NOMO-1 (cell line): ENCODE measurements around the gene FAM163B.
"Not testable (repeated sequence)": the region's sequence is repeated elsewhere in the genome, so short reads cannot be mapped to it uniquely, and the experiment has no call there.

Experiments used
- DNase-seq, 2 experiments: peaks; one replicate each; lab custom pipeline; 2025; ENCODE audit not compliant: unreplicated experiment in 2 of 2; lab: John Stamatoyannopoulos, UW

FAM163B gene

GRCh38 chr9:133640580-133641395, 31.6 kb upstream of the FAM163B start:
- DNase-seq, result no peak

- DNase-seq, result no peak
Observed at GRCh38 chr9:133640160-133640559, 31.0 kb upstream of the FAM163B start.

DNA sequence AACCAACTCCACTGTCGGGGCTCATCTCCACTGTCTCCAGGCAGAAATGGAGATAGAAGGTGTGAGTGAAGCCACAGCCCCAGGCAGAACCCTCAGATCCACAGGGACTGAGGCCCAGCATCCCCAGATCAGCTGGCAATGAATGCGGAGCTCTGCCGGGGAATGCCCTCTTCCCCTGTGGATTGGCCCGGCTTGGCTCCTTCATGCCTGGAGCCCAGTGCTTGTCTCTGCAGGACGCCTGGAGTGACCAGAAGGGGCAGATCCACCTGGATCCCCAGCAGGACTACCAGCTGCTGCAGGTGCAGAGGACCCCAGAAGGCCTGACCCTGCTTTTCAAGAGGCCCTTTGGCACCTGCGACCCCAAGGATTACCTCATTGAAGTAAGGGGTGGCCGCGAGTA, 30.4 kb upstream of the FAM163B start:
- no peak for DNase-seq

- DNase-seq, result no peak
Observed at GRCh38 chr9:133638711-133639110, 29.5 kb upstream of the FAM163B start.

GRCh38 chr9:133638076-133638475, 28.9 kb upstream of the FAM163B start:
- DNase-seq, result no peak

- DNase-seq, result no peak
Observed at GRCh38 chr9:133637451-133638055, 28.4 kb upstream of the FAM163B start.

DNA sequence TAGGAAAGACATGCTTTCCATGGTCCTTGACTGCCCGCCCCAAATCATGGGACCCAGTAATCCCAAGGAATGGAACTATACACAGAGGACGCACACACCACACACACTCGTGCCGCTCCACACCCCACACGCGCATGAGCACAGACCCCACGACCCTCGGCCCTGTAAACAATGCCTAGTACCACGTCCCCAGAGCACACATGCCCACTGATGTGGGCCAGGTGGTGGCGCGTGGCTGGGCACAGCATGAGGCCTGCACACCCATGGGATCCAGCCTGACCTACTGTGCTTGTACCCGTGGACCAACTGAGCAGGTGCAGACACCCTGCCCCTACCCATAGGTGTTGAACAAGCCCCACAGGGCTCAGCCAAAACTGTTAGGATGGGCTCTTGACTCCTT, 27.7 kb upstream of the FAM163B start:
- DNase-seq, result no peak

DNA sequence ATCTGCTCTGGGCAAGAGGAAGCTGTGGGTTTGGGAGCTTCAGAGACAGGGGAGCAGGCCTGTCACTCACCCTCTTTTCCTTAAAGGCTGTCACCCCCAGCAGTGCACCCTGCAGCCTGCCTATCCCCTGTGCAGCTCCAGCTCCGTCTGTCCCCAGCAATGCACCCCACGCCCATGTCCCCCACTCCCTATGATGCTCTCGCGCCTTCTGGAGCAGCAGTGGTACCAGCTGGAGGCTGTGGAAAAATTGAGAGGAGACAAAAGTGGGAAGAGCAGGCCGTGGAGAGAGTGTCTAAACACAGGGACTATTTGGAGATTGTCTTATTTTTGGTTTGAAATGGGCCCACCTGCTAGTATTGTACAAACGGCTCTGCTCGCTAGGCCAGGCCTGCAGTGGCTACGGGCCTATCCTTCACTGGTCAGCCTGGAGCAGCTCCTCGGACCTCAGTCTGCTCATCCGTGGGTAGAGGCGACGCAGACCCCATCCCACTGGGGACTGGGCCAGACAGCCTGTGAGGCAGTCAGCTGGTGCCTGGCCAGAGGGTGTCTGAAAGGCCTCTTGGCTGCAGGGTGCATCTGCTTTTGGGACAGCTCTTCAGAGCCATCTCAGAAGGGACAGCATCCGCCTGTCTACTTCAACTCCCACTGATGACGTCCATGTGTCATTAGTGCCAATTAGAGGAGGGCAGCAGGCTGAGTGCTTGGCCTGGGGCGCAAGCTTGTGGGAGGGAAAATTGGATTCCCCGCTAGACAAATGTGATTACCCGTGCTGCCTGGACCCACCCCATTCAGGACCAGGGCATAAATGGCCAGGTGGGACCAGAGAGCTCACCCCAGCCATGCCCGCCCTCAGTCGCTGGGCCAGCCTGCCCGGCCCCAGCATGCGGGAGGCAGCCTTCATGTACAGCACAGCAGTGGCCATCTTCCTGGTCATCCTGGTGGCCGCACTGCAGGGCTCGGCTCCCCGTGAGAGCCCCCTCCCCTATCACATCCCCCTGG, 26.6 kb upstream of the FAM163B start, which contains the start of gene DBH:
DBH (plus strand) TSS at position 831 of the 999 bp plus-strand sequence; CDS start at position 840, 9 bp downstream.
- no peak for DNase-seq

GRCh38 chr9:133635098-133635497, 25.9 kb upstream of the FAM163B start:
- no peak for DNase-seq

GRCh38 chr9:133634081-133634691, 25.0 kb upstream of the FAM163B start:
- DNase-seq, result no peak

GRCh38 chr9:133633681-133634080, 24.5 kb upstream of the FAM163B start:
- no peak for DNase-seq

DNA sequence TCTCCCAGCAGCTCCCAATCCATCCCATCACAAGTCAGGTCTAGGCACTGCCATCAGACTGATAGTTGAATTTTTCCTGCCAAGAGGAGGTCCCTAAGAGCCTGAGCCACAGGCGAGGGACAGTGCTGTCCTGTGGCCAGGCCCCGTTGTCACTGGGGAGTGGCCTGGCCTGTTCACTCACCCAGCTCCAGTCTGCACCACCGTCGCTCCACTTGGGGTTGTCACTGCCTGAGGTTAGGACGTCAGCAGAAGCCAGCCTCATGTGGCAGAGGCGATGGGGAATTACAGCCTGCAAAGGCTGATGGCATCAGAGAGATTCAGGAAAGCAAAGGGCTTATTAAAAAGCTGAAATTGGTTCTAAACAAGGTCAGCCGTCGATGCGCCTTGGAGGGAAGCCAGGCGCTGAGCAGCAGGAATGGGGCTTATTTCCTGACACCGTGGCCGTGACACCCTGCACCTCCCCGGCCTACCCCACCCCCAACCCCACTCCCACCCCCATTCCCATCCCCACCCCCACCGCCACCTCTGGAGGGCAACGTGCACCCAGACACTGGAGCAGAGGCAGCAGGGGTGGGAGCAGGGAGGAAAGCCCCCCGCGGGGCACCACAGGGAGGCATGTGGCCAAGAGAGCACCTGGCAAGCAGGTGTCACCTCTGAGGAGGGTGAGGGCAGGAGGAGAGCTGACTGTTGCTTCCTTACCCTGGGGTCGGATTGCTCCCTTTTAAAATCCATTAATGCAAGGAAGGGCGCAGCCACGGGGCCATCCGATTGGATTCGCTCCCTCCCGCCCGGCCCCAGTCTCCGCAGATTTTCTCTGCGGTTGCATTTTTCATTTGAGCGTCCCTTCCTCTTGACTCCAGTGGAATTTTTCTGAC, 23.9 kb upstream of the FAM163B start:
- no peak for DNase-seq

DNA sequence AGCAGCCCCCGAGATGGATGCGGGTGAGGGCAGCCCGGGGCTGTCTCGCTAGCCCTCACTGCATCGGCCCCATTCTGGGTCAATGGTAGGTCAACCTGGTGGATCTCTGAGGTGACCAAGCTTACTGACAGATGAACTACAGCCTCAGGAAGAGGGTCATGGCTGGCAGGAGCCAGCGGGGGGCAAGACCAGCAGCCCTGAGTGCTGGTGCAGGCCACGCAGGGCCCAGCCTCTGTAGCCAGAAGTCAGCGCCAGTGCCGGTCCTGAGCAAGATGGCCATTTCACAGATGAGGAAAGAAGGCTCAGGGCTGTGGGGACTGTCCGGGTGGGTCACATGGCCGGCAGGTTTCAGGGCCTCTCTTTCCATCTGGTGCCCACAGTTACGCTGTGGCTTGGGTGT, 21.9 kb upstream of the FAM163B start:
- no peak for DNase-seq

- no peak for DNase-seq
Observed at GRCh38 chr9:133629221-133630110, 20.3 kb upstream of the FAM163B start.

- no peak for DNase-seq
Observed at GRCh38 chr9:133628766-133629165, 19.6 kb upstream of the FAM163B start.

- no peak for DNase-seq
Observed at GRCh38 chr9:133627341-133627740, 18.2 kb upstream of the FAM163B start.

- not testable (repeated sequence) for DNase-seq
Observed at GRCh38 chr9:133626008-133626407, 16.8 kb upstream of the FAM163B start.

GRCh38 chr9:133622555-133622954, 13.4 kb upstream of the FAM163B start:
- DNase-seq, result no peak
